GM19468 (cell line): ENCODE results near the gene SPACDR.
"Not testable (repeated sequence)": the region's sequence is repeated elsewhere in the genome, so short reads cannot be mapped to it uniquely, and the experiment has no call there.

Experiments used
- ATAC-seq: cut with Tn5 transposase; IDR thresholded peaks from one replicate; pipeline ENCODE4 v1.9.1; 2021; ENCODE audit warnings: mild to moderate bottlenecking, moderate library complexity, moderate number of reproducible peaks; ENCODE audit not compliant: unreplicated experiment; ENCODE audit errors: extremely low read depth

SPACDR gene

GRCh38 chr7:100467638-100468373, 3.7 kb upstream of the SPACDR start:
- no peak for ATAC-seq

- ATAC-seq: no peak
Measured at GRCh38 chr7:100466653-100467605, 2.9 kb upstream of the SPACDR start.

- ATAC-seq: no peak
Measured at GRCh38 chr7:100465702-100466311, 1.7 kb upstream of the SPACDR start.

- no peak for ATAC-seq
Measured at GRCh38 chr7:100465299-100465698, 1.2 kb upstream of the SPACDR start.

GRCh38 chr7:100464791-100465190, 731 bp upstream of the SPACDR start:
- ATAC-seq: no peak

- no peak for ATAC-seq
Measured at GRCh38 chr7:100457033-100457432, 7.0 kb downstream of the SPACDR start.

- no peak for ATAC-seq
Measured at GRCh38 chr7:100456562-100456961, 7.5 kb downstream of the SPACDR start.

GRCh38 chr7:100455206-100455605, 8.9 kb downstream of the SPACDR start:
- ATAC-seq: no peak

- ATAC-seq: not testable (repeated sequence)
Measured at GRCh38 chr7:100453854-100454253, 10.2 kb downstream of the SPACDR start.

GRCh38 chr7:100452513-100452912, 11.5 kb downstream of the SPACDR start:
- no peak for ATAC-seq

- no peak for ATAC-seq
Measured at GRCh38 chr7:100449190-100449795, 14.8 kb downstream of the SPACDR start.

GRCh38 chr7:100447363-100447762, 16.7 kb downstream of the SPACDR start:
- ATAC-seq: not testable (repeated sequence)

- no peak for ATAC-seq
Measured at GRCh38 chr7:100446040-100446439, 18.0 kb downstream of the SPACDR start.

GRCh38 chr7:100444311-100445278, 19.5 kb downstream of the SPACDR start:
- ATAC-seq: no peak

GRCh38 chr7:100443096-100443840, 20.8 kb downstream of the SPACDR start:
- ATAC-seq: no peak

- no peak for ATAC-seq
Measured at GRCh38 chr7:100441641-100442535, 22.2 kb downstream of the SPACDR start.

- not testable (repeated sequence) for ATAC-seq
Measured at GRCh38 chr7:100439244-100439643, 24.8 kb downstream of the SPACDR start.

- ATAC-seq: not testable (repeated sequence)
Measured at GRCh38 chr7:100438731-100439130, 25.3 kb downstream of the SPACDR start.
